ENCODE data around the gene SCAPER.

DNA sequence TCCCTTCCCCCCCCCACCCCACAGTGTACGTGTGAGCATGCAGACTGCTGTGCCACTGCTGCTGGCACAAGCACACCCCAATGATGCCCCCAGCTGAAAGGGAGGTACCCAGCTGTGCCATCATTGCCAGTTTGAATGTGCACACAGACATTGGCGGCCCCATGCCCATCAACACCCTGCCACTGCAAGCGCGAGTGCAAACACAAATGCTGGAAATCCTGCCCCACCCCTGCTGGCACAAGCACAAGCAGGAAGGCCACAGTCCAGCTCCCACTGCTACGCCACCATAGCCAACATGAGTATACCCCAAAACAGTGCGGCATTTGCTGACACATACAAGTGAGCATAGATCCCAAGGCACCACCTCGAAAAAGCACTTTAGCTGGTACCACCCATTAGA is 222.9 kb downstream of the SCAPER start:
- TF ChIP-seq, protein P1, sequence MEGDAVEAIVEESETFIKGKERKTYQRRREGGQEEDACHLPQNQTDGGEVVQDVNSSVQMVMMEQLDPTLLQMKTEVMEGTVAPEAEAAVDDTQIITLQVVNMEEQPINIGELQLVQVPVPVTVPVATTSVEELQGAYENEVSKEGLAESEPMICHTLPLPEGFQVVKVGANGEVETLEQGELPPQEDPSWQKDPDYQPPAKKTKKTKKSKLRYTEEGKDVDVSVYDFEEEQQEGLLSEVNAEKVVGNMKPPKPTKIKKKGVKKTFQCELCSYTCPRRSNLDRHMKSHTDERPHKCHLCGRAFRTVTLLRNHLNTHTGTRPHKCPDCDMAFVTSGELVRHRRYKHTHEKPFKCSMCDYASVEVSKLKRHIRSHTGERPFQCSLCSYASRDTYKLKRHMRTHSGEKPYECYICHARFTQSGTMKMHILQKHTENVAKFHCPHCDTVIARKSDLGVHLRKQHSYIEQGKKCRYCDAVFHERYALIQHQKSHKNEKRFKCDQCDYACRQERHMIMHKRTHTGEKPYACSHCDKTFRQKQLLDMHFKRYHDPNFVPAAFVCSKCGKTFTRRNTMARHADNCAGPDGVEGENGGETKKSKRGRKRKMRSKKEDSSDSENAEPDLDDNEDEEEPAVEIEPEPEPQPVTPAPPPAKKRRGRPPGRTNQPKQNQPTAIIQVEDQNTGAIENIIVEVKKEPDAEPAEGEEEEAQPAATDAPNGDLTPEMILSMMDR (IDR thresholded peaks at IDR 0.05 in 2 of 3, conservative IDR thresholded peaks at IDR 0.05 in 1 of 3; ENCODE audit: control insufficient read depth in 2 of 3, extremely low read depth in 1 of 3, insufficient read depth in 1 of 3, low read depth in 3 of 3, low read length in 3 of 3), result no peak
- TF ChIP-seq, protein P2, sequence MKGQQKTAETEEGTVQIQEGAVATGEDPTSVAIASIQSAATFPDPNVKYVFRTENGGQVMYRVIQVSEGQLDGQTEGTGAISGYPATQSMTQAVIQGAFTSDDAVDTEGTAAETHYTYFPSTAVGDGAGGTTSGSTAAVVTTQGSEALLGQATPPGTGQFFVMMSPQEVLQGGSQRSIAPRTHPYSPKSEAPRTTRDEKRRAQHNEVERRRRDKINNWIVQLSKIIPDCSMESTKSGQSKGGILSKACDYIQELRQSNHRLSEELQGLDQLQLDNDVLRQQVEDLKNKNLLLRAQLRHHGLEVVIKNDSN (IDR thresholded peaks at IDR 0.05; ENCODE audit: borderline replicate concordance, extremely low read length, insufficient read depth, low read depth, low read length), result no peak
- TF ChIP-seq RAD21 (IDR thresholded peaks at IDR 0.05; ENCODE audit: insufficient read depth, low read depth, low read length) (no peak), FOXM1 (IDR thresholded peaks at IDR 0.05; ENCODE audit: low read depth, low read length) (no peak), CREM (IDR thresholded peaks at IDR 0.05; ENCODE audit: low read depth) (no peak), EP300 (IDR thresholded peaks at IDR 0.05; ENCODE audit: borderline replicate concordance in 1 of 2, control insufficient read depth in 1 of 2, low read depth in 2 of 2, low read length in 2 of 2) (no peak), CEBPB (IDR thresholded peaks at IDR 0.05; ENCODE audit: borderline replicate concordance in 1 of 2, low read depth in 2 of 2, low read length in 2 of 2) (no peak), SREBF1 (IDR thresholded peaks at IDR 0.05; ENCODE audit: low read length) (no peak), POLR2A (IDR thresholded peaks at IDR 0.05; ENCODE audit: low read depth, low read length) (no peak), MXI1 (IDR thresholded peaks at IDR 0.05; ENCODE audit: low read depth, low read length) (no peak), EZH2 (IDR thresholded peaks at IDR 0.05; ENCODE audit: borderline replicate concordance, control insufficient read depth, low read depth, low read length) (no peak)
- TF ChIP-seq, protein P3, sequence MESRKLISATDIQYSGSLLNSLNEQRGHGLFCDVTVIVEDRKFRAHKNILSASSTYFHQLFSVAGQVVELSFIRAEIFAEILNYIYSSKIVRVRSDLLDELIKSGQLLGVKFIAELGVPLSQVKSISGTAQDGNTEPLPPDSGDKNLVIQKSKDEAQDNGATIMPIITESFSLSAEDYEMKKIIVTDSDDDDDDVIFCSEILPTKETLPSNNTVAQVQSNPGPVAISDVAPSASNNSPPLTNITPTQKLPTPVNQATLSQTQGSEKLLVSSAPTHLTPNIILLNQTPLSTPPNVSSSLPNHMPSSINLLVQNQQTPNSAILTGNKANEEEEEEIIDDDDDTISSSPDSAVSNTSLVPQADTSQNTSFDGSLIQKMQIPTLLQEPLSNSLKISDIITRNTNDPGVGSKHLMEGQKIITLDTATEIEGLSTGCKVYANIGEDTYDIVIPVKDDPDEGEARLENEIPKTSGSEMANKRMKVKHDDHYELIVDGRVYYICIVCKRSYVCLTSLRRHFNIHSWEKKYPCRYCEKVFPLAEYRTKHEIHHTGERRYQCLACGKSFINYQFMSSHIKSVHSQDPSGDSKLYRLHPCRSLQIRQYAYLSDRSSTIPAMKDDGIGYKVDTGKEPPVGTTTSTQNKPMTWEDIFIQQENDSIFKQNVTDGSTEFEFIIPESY (IDR thresholded peaks at IDR 0.05), result no peak
- TF ChIP-seq, protein P4, sequence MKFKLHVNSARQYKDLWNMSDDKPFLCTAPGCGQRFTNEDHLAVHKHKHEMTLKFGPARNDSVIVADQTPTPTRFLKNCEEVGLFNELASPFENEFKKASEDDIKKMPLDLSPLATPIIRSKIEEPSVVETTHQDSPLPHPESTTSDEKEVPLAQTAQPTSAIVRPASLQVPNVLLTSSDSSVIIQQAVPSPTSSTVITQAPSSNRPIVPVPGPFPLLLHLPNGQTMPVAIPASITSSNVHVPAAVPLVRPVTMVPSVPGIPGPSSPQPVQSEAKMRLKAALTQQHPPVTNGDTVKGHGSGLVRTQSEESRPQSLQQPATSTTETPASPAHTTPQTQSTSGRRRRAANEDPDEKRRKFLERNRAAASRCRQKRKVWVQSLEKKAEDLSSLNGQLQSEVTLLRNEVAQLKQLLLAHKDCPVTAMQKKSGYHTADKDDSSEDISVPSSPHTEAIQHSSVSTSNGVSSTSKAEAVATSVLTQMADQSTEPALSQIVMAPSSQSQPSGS (IDR thresholded peaks at IDR 0.05; ENCODE audit: low read length), result no peak

Data from GM12878 (cell line).